ENCODE measurements around the gene SYT14. TPM values are rescaled to one million over a fixed set of nuclear protein-coding genes. Genes with fewer than 3 reads are reported as not detected.
"Not testable (repeated sequence)": the region's sequence is repeated elsewhere in the genome, so short reads cannot be mapped to it uniquely, and the experiment has no call there.

The SYT14 gene
- total RNA-seq, 2 donors from 2014 or later: not detected

GRCh38 chr1:210031473-210031872 lies 93.5 kb downstream of the SYT14 start:
- ATAC-seq (ENCODE audit: insufficient number of reproducible peaks, low FRiP score, low read depth) (no peak), DNase-seq (ENCODE audit: low spot score) (no peak)
- Histone ChIP-seq H3K27ac (no peak overlapping the region), H3K4me3 (no peak overlapping the region), H3K4me1 (ENCODE audit: control insufficient read depth in 1 of 2, low read depth in 2 of 2) (no peaks in the 10 kb centered on the region), H3K27me3 (replicated peaks; ENCODE audit: insufficient read depth) (no peaks in the 10 kb centered on the region), H3K36me3 (no peaks in the 10 kb centered on the region), H3K9me3 (no peaks in the 10 kb centered on the region)
- TF ChIP-seq CTCF (IDR thresholded peaks at IDR 0.05): no peak

GRCh38 chr1:210043058-210043457 lies 105.0 kb downstream of the SYT14 start:
- no peak overlapping the region for H3K27ac ChIP-seq
- H3K9me3 ChIP-seq: no peaks in the 10 kb centered on the region
- TF ChIP-seq CTCF (IDR thresholded peaks at IDR 0.05): no peak
- no peaks in the 10 kb centered on the region for H3K4me1 ChIP-seq (ENCODE audit: control insufficient read depth in 1 of 2, low read depth in 2 of 2)
- no peaks in the 10 kb centered on the region for H3K27me3 ChIP-seq (replicated peaks; ENCODE audit: insufficient read depth)
- no peak for DNase-seq (ENCODE audit: low spot score)
- ATAC-seq (ENCODE audit: insufficient number of reproducible peaks, low FRiP score, low read depth): no peak
- no peak overlapping the region for H3K4me3 ChIP-seq
- no peaks in the 10 kb centered on the region for H3K36me3 ChIP-seq

GRCh38 chr1:210049616-210050015 lies 111.6 kb downstream of the SYT14 start:
- Histone ChIP-seq H3K4me1 (ENCODE audit: control insufficient read depth in 1 of 2, low read depth in 2 of 2) (no peaks in the 10 kb centered on the region), H3K9me3 (no peaks in the 10 kb centered on the region), H3K36me3 (no peaks in the 10 kb centered on the region), H3K4me3 (no peak overlapping the region), H3K27me3 (replicated peaks; ENCODE audit: insufficient read depth) (no peaks in the 10 kb centered on the region), H3K27ac (no peak overlapping the region)
- ATAC-seq (ENCODE audit: insufficient number of reproducible peaks, low FRiP score, low read depth) (no peak), DNase-seq (ENCODE audit: low spot score) (no peak)
- no peak for TF ChIP-seq CTCF (IDR thresholded peaks at IDR 0.05)

- not testable (repeated sequence) for H3K4me1 ChIP-seq (ENCODE audit: control insufficient read depth in 1 of 2, low read depth in 2 of 2); H3K27ac ChIP-seq; ATAC-seq (ENCODE audit: insufficient number of reproducible peaks, low FRiP score, low read depth); H3K4me3 ChIP-seq; H3K27me3 ChIP-seq (replicated peaks; ENCODE audit: insufficient read depth); H3K9me3 ChIP-seq; DNase-seq (ENCODE audit: low spot score); H3K36me3 ChIP-seq
These were observed 112.5 kb downstream of the SYT14 start for GRCh38 chr1:210050491-210050890.

GRCh38 chr1:210053126-210053525 lies 115.1 kb downstream of the SYT14 start:
- H3K4me1 ChIP-seq (ENCODE audit: control insufficient read depth in 1 of 2, low read depth in 2 of 2): no peaks in the 10 kb centered on the region
- DNase-seq (ENCODE audit: low spot score): no peak
- no peak overlapping the region for H3K27ac ChIP-seq
- H3K27me3 ChIP-seq (replicated peaks; ENCODE audit: insufficient read depth): no peaks in the 10 kb centered on the region
- no peaks in the 10 kb centered on the region for H3K36me3 ChIP-seq
- no peak for TF ChIP-seq CTCF (IDR thresholded peaks at IDR 0.05)
- ATAC-seq (ENCODE audit: insufficient number of reproducible peaks, low FRiP score, low read depth): no peak
- H3K9me3 ChIP-seq: no peaks in the 10 kb centered on the region
- no peak overlapping the region for H3K4me3 ChIP-seq

- Histone ChIP-seq H3K27me3 (replicated peaks; ENCODE audit: insufficient read depth) (no peaks in the 10 kb centered on the region), H3K4me1 (ENCODE audit: control insufficient read depth in 1 of 2, low read depth in 2 of 2) (no peaks in the 10 kb centered on the region), H3K9me3 (no peaks in the 10 kb centered on the region), H3K27ac (no peak overlapping the region), H3K36me3 (no peaks in the 10 kb centered on the region), H3K4me3 (no peak overlapping the region)
- ATAC-seq (ENCODE audit: insufficient number of reproducible peaks, low FRiP score, low read depth): no peak
- TF ChIP-seq CTCF (IDR thresholded peaks at IDR 0.05): no peak
- DNase-seq (ENCODE audit: low spot score): no peak
These were observed 119.6 kb downstream of the SYT14 start for GRCh38 chr1:210057593-210057992.
